ENCODE results near the gene TMEM178B.
"Not testable (repeated sequence)": the region's sequence is repeated elsewhere in the genome, so short reads cannot be mapped to it uniquely, and the experiment has no call there.

Gene TMEM178B

GRCh38 chr7:141074162-141074991 lies 513 bp downstream of the TMEM178B start:
- DNase-seq, result no peak

GRCh38 chr7:141074997-141075396 lies 1.1 kb downstream of the TMEM178B start:
- DNase-seq, result no peak

DNA sequence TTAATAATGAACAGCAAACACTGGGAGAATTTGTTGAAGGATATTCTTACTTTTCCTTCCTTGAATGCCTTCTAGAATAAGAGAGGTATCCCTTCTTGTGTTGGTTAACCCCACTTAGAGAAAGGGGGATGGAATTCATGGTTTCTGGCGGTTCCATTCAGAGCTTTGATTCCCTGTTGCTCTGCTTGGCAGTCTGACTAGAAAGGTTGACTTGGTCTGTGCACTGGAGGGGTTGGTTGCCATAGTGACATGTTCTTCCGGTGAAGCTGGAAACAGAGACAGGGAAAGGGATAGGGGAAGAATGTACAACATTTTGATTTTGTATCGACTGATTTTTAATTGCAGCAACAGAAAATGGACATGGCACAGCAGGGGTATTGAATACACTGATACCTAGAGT lies 2.5 kb downstream of the TMEM178B start:
- DNase-seq, result no peak

- no peak for DNase-seq
Measured at GRCh38 chr7:141079219-141079618, 5.4 kb downstream of the TMEM178B start.

GRCh38 chr7:141089490-141089889 lies 15.6 kb downstream of the TMEM178B start:
- DNase-seq, result not testable (repeated sequence)

DNA sequence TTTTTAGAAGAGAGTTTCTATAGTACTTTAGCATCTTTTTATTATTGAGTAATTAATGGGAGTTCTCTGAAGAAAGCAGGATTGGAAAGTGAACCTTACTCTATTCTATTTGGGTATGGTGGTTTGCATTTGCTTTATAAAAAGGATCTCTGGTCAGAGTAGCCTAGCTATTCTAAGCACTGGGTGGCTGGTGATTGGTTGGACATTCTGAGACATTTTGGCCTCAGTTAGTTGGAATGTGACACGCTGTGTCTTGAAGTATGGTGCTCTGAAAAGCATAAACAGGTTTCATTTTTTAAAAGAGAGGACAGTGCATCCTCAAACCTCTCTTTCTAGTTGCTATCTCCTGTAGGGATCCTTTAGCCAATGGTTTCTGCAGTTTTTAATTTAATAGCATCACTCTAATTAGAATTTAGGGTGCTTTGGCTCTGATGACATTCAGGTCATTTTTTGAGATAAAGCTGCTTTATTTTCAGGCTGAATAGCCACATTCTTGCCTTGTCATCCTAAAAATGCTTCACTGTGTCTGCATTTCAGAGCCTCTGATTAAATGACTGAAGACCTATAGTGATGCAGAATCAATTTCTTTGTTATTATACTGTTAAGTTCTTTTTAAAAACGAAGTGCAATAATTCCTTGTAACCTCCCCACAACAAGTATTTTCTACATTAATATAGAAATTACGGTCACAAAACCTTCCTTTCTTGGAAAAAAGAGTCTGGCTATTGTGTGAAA lies 20.6 kb downstream of the TMEM178B start:
- DNase-seq, result no peak

- no peak for DNase-seq
Measured at GRCh38 chr7:141097430-141097829, 23.6 kb downstream of the TMEM178B start.

- DNase-seq, result no peak
Measured at GRCh38 chr7:141102436-141102835, 28.6 kb downstream of the TMEM178B start.

- no peak for DNase-seq
Measured at GRCh38 chr7:141103847-141104429, 30.1 kb downstream of the TMEM178B start.

- no peak for DNase-seq
Measured at GRCh38 chr7:141113131-141113530, 39.3 kb downstream of the TMEM178B start.

GRCh38 chr7:141114029-141114664 lies 40.3 kb downstream of the TMEM178B start:
- DNase-seq, result no peak

- no peak for DNase-seq
Measured at GRCh38 chr7:141115965-141116364, 42.1 kb downstream of the TMEM178B start.

DNA sequence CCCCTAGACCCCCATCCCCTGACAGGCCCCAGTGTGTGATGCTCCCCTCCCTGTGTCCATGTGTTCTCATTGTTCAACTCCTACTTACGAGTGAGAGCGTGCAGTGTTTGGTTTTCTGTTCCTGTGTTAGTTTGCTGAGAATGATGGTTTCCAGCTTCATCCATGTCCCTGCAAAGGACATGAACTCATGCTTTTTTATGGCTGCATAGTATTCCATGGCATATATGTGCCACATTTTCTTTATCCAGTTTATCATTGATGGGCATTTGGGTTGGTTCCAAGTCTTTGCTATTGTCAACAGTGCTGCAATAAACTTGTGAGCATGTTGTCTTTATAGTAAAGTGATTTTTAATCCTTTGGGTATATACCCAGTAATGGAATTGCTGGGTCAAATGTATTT lies 42.8 kb downstream of the TMEM178B start:
- not testable (repeated sequence) for DNase-seq

DNA sequence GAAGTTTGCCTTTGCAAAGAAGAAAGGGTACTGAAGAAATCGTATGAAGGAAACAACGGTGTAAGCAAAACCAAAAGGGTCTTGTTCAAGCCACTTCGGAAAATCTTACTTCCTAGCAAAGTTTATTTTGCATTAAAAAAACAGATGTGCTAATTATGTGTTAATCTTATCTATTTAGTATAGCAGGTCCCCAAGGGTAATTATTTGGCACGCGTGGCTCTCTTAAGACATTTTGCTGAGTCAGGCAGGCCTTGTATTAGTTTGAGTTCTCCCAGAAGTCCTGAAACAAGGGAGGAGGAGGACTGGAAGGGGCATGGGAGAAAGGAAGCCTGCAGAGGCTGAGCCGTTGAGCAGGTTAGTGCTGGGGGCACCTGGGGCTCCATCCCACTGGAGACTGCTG lies 44.9 kb downstream of the TMEM178B start:
- DNase-seq, result no peak

DNA sequence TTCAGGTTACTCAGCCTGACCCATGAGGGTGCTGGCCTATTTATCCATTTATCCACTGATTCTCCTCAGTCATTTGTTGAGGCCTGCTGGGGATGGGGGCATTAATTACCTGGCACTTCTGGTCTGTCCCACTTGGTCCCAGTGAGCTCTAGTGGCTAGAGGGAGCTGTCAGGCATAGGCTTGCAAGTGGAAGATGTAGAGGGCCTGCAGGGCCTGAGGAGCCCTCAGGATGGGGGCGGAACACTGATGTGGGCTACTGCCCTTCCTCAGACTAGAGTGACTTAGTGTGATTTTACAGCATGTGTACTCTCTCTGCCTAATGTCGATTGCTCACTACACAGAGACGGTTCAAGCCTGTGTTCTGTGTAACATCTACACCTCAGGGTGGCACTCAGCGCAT lies 45.3 kb downstream of the TMEM178B start:
- DNase-seq, result no peak

DNA sequence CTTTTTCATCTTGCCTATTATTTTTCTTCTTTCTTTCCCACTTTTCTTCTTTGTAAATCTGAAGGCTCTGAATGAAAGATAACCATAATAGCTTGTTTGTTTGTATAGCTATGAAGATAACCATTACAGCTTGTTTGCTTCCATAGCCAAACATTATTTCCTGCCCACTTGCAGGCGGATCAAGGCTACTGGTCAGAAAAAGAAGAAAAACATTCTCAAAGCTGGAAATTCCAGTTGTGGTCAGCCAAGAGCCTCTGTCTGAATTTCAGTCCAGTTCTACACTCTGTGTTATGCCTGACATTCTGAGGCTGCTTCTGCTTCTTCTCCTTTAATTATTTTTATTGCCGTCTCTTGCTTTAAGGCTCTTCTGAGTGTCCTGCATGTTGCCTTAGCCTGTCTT lies 48.9 kb downstream of the TMEM178B start:
- DNase-seq, result no peak

DNA sequence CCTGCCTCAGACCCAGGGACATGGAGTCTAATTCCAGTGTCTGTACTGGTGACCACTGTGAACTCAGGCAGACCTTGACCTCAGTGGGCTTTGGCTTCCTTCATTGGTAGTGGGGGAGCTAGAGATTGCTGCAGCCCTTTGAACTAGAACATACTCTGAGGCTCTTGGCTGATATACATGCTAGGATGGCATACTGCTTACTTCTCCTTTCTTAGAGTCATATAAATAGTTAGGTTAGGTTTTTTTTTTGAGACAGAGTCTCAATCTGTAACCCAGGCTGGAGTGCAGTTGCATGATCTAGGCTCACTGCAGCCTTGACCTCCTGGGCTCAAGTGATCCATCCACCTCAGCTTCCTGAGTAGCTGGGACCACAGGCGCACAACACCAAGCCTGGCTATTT lies 49.7 kb downstream of the TMEM178B start:
- no peak for DNase-seq

DNA sequence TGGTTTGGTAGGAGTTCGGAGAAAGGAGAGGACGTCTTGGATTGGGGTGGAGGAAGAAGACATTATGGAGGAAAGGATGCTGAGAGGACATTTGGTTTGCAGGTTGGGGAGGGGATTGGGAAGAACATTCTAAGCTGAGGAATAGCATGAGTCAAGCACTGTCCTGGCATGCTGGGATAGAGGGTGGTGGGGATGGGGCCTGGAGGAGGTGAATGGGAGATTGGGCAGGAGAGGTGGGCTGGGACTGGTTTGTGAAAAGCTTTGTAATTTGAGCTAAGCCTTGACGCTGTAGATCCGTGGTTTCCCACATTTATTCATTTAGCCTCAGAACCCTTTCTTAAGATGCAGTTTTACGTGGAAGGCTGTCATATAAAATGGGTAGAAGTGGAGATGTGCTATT lies 52.2 kb downstream of the TMEM178B start:
- no peak for DNase-seq

DNA sequence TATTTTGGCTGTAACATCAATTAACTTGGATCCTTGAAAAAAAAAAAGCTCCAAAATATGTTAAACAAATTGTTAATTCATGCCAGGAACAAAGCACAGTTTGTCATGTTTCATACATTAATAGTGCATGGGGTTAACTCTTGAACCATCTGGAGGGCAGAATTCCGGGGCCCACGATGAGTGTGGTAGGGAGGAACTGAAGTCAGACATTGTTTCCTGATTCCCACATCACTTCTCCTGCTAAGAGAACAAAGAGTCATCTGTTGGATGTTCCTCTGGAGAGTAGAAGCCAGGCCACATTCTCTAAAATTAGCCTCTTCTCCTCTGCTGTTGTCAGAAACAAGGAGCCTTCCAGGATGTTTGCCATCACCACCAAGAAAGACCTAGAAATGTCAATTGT lies 54.6 kb downstream of the TMEM178B start:
- no peak for DNase-seq

DNA sequence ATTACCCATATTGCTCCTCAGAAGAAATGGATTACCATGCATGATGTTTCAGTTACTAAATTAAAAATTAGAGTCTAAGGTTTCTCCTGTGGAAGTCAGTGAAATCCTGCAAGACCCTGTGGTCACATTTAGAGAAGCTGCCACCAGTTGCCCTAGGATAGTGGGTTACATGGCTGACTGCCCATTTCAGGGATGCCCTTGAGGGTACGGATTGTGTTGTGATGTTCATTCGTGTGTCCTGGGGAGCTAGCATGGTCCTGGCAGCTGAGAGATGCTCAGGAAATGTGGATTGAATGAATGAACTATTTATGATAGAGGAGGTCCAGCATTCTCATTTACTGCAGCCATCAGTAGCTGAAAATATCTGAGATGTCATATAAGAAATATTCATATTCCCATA lies 55.1 kb downstream of the TMEM178B start:
- DNase-seq, result no peak

- no peak for DNase-seq
Measured at GRCh38 chr7:141132671-141133070, 58.8 kb downstream of the TMEM178B start.

- DNase-seq, result no peak
Measured at GRCh38 chr7:141133646-141134045, 59.8 kb downstream of the TMEM178B start.

GRCh38 chr7:141142058-141142457 lies 68.2 kb downstream of the TMEM178B start:
- no peak for DNase-seq
